Activated CD4-positive, alpha-beta T cell treated with anti-CD3 and anti-CD28 coated beads for 36 hours (primary cell): ENCODE data around the gene RASA1. TPM values are rescaled to one million over a fixed set of nuclear protein-coding genes. Genes with fewer than 3 reads are reported as not detected.
"Not testable (repeated sequence)": the region's sequence is repeated elsewhere in the genome, so short reads cannot be mapped to it uniquely, and the experiment has no call there.

Source experiments
- ATAC-seq: fragments of 200-7000 bp; cut with Tn5 transposase; one replicate; pipeline ENCODE4 v1.10.0; 2021; ENCODE audit warnings: mild to moderate bottlenecking, moderate library complexity
- CTCF ChIA-PET: fragments of 350-600 bp; sonication (Branson Sonifier 250); formaldehyde crosslinking; loops from one replicate; lab custom pipeline; 2021; ENCODE audit warnings: antibody characterized with exemption; lab: Charles Lee
- POLR2A ChIA-PET: fragments of 350-600 bp; sonication (Branson Sonifier 250); formaldehyde crosslinking; loops from one replicate; lab custom pipeline; 2021; ENCODE audit warnings: antibody characterized with exemption, inconsistent platforms; lab: Charles Lee
- DNase-seq: peaks from one replicate; pipeline ENCODE4 v3.0.0-alpha.2; 2020
- H3K27ac Mint-ChIP-seq: one replicate; pipeline ENCODE4 v1.8.0; 2021; ENCODE audit warnings: mixed read lengths
- H3K27me3 Mint-ChIP-seq: one replicate; pipeline ENCODE4 v1.8.0; 2021; ENCODE audit warnings: mixed read lengths
- H3K36me3 Mint-ChIP-seq: one replicate; pipeline ENCODE4 v1.8.0; 2021; ENCODE audit warnings: low read depth, mixed read lengths
- H3K4me1 Mint-ChIP-seq: one replicate; pipeline ENCODE4 v1.8.0; 2021; ENCODE audit warnings: mixed read lengths
- H3K4me3 Mint-ChIP-seq: one replicate; pipeline ENCODE4 v1.8.0; 2021; ENCODE audit warnings: mild to moderate bottlenecking, moderate library complexity, mixed read lengths
- H3K9me3 Mint-ChIP-seq: one replicate; pipeline ENCODE4 v1.8.0; 2021; ENCODE audit warnings: low read depth, mixed read lengths
- intact Hi-C, 2 experiments: fragments of 100-400 bp; cut with DNase I in 1 of 2; cut with micrococcal nuclease in 1 of 2; formaldehyde crosslinking; loops; one replicate each; pipeline versions ENCODE4 v1.14.2 to v1.15.1; 2022 to 2024; cut with DNase I, micrococcal nuclease
- total RNA-seq, 2 experiments: library from RNA; stranded (reverse); gene quantifications; one replicate each; pipeline ENCODE4 v1.2.3, GENCODE V29; 2021

Gene RASA1
- total RNA-seq, 2 experiments from 2014 or later = 22.6 to 22.9 TPM

- intact Hi-C loops = no loop called here
- Mint-ChIP-seq H3K36me3 (no peaks in the 10 kb centered on the region), H3K27me3 (no peaks in the 10 kb centered on the region), H3K9me3 (no peaks in the 10 kb centered on the region), H3K27ac (no peak overlapping the region), H3K4me3 (no peak overlapping the region), H3K4me1 (peaks cover 7% of the 10 kb centered on the region)
- ChIA-PET POLR2A (no interaction called here), CTCF (no interaction called here)
- no peak for ATAC-seq
- no peak for DNase-seq
These were observed 9.2 kb upstream of the RASA1 start for GRCh38 chr5:87258507-87258906.

- no peak for ATAC-seq
- Mint-ChIP-seq H3K4me1 (peaks cover 7% of the 10 kb centered on the region), H3K27ac (no peak overlapping the region), H3K27me3 (no peaks in the 10 kb centered on the region), H3K4me3 (no peak overlapping the region), H3K9me3 (no peaks in the 10 kb centered on the region), H3K36me3 (no peaks in the 10 kb centered on the region)
- intact Hi-C loops = no loop called here
- ChIA-PET CTCF (interaction anchor here (0.6 to 0.9 kb wide), 5 partner anchors 12 to 142 kb away, joined by 3 to 4 read pairs (median 3); no protein-coding TSS in a partner anchor), POLR2A (no interaction called here)
- no peak for DNase-seq
These were observed 7.0 kb upstream of the RASA1 start for GRCh38 chr5:87260604-87261192.

- DNase-seq (no peak), ATAC-seq (no peak)
- ChIA-PET CTCF (interaction anchor here (0.6 kb wide), 1 partner anchor 110 kb away, joined by 3 read pairs; no protein-coding TSS in a partner anchor), POLR2A (no interaction called here)
- Mint-ChIP-seq H3K27ac (no peak overlapping the region), H3K9me3 (no peaks in the 10 kb centered on the region), H3K36me3 (peaks cover 2% of the 10 kb centered on the region), H3K4me3 (no peak overlapping the region), H3K27me3 (no peaks in the 10 kb centered on the region), H3K4me1 (peaks cover 15% of the 10 kb centered on the region)
- intact Hi-C loops = no loop called here
These were observed 4.2 kb upstream of the RASA1 start for GRCh38 chr5:87263498-87263897.

- Mint-ChIP-seq H3K27ac (peak overlapping the region; percentile 98), H3K4me3 (peak overlapping the region; percentile 100), H3K36me3 (peaks cover 21% of the 10 kb centered on the region), H3K4me1 (peaks cover 31% of the 10 kb centered on the region), H3K9me3 (no peaks in the 10 kb centered on the region), H3K27me3 (no peaks in the 10 kb centered on the region)
- POLR2A ChIA-PET = no interaction called here
- DNase-seq = no peak
- CTCF ChIA-PET = interaction anchor here (1.2 kb wide), 1 partner anchor 146 kb away, joined by 3 read pairs; the partner anchor contains the start of gene CCNH
- ATAC-seq = peak; percentile 5
- intact Hi-C loops = loop anchor here (1.0 to 5.0 kb wide), 7 partner anchors 15 to 650 kb away; partner anchors contain the start of genes COX7C (in 2 of the 2) and CCNH (in 1 of the 2)
These were observed 639 bp upstream of the RASA1 start for GRCh38 chr5:87266914-87267573.

- intact Hi-C loops = loop anchor here (1.0 to 5.0 kb wide), 6 partner anchors 14 to 651 kb away; partner anchors contain the start of genes COX7C (in 2 of the 2) and CCNH (in 1 of the 2)
- DNase-seq (peak; percentile 85), ATAC-seq (peak; percentile 72)
- H3K4me1 Mint-ChIP-seq = peaks cover 36% of the 10 kb centered on the region
- CTCF ChIA-PET = interaction anchor here (0.6 to 2.2 kb wide), 3 partner anchors 13 to 144 kb away, joined by 3 to 6 read pairs (median 3); partner anchors contain the start of gene CCNH
- peak overlapping the region; percentile 100 for H3K4me3 Mint-ChIP-seq
- peaks cover 21% of the 10 kb centered on the region for H3K36me3 Mint-ChIP-seq
- POLR2A ChIA-PET = interaction anchor here (0.6 to 1.1 kb wide), 7 partner anchors 9 to 264 kb away, joined by 3 to 5 read pairs (median 3); no protein-coding TSS in a partner anchor
- peak overlapping the region; percentile 98 for H3K27ac Mint-ChIP-seq
- no peaks in the 10 kb centered on the region for H3K9me3 Mint-ChIP-seq
- no peaks in the 10 kb centered on the region for H3K27me3 Mint-ChIP-seq
These were observed 665 bp downstream of the RASA1 start for GRCh38 chr5:87268126-87268969.

- Mint-ChIP-seq H3K4me3 (peak overlapping the region; percentile 100), H3K9me3 (no peaks in the 10 kb centered on the region), H3K27ac (peak overlapping the region; percentile 98), H3K27me3 (no peaks in the 10 kb centered on the region), H3K36me3 (peaks cover 21% of the 10 kb centered on the region), H3K4me1 (peaks cover 38% of the 10 kb centered on the region)
- ATAC-seq (no peak), DNase-seq (no peak)
- CTCF ChIA-PET = interaction anchor here (2.2 kb wide), 1 partner anchor 13 kb away, joined by 6 read pairs; no protein-coding TSS in a partner anchor
- intact Hi-C loops = loop anchor here (1.0 to 5.0 kb wide), 6 partner anchors 14 to 652 kb away; partner anchors contain the start of genes COX7C (in 2 of the 2) and CCNH (in 1 of the 2)
- POLR2A ChIA-PET = interaction anchor here (0.6 to 1.1 kb wide), 5 partner anchors 38 to 265 kb away, joined by 3 to 5 read pairs (median 3); no protein-coding TSS in a partner anchor
These were observed 1.3 kb downstream of the RASA1 start for GRCh38 chr5:87268970-87269377.

GRCh38 chr5:87270888-87271287 lies 3.2 kb downstream of the RASA1 start:
- Mint-ChIP-seq H3K4me3 (peak overlapping the region; percentile 2), H3K36me3 (peaks cover 27% of the 10 kb centered on the region), H3K4me1 (peaks cover 56% of the 10 kb centered on the region)
- DNase-seq, intact Hi-C loops, H3K9me3 Mint-ChIP-seq, H3K27ac Mint-ChIP-seq, CTCF ChIA-PET, ATAC-seq, H3K27me3 Mint-ChIP-seq: not testable (repeated sequence)
- POLR2A ChIA-PET = interaction anchor here (0.6 kb wide), 2 partner anchors 8 to 129 kb away, joined by 4 read pairs; no protein-coding TSS in a partner anchor

GRCh38 chr5:87276655-87277054 lies 9.0 kb downstream of the RASA1 start:
- Mint-ChIP-seq H3K27ac (no peak overlapping the region), H3K4me1 (peaks cover 65% of the 10 kb centered on the region), H3K4me3 (no peak overlapping the region), H3K27me3 (no peaks in the 10 kb centered on the region), H3K9me3 (no peaks in the 10 kb centered on the region), H3K36me3 (peaks cover 28% of the 10 kb centered on the region)
- ChIA-PET POLR2A (no interaction called here), CTCF (no interaction called here)
- DNase-seq = no peak
- no peak for ATAC-seq
- intact Hi-C loops = no loop called here

- ChIA-PET POLR2A (interaction anchor here (0.7 to 1.0 kb wide), 2 partner anchors 9 to 36 kb away, joined by 3 to 4 read pairs; partner anchors contain the start of gene RASA1), CTCF (no interaction called here)
- DNase-seq = no peak
- intact Hi-C loops = no loop called here
- H3K27me3 Mint-ChIP-seq = no peaks in the 10 kb centered on the region
- no peaks in the 10 kb centered on the region for H3K9me3 Mint-ChIP-seq
- H3K27ac Mint-ChIP-seq = peak overlapping the region; percentile 63
- peaks cover 65% of the 10 kb centered on the region for H3K4me1 Mint-ChIP-seq
- peaks cover 31% of the 10 kb centered on the region for H3K36me3 Mint-ChIP-seq
- peak; percentile 59 for ATAC-seq
- H3K4me3 Mint-ChIP-seq = no peak overlapping the region
These were observed 9.7 kb downstream of the RASA1 start for GRCh38 chr5:87277279-87277835.

- Mint-ChIP-seq H3K27me3 (no peaks in the 10 kb centered on the region), H3K9me3 (no peaks in the 10 kb centered on the region), H3K36me3 (peaks cover 31% of the 10 kb centered on the region), H3K4me1 (peaks cover 72% of the 10 kb centered on the region), H3K4me3 (no peak overlapping the region), H3K27ac (no peak overlapping the region)
- ChIA-PET CTCF (no interaction called here), POLR2A (no interaction called here)
- DNase-seq = no peak
- ATAC-seq = no peak
- intact Hi-C loops = no loop called here
These were observed 11.0 kb downstream of the RASA1 start for GRCh38 chr5:87278590-87279100.
